Coronary artery (tissue), 2 donors: ENCODE results near the gene PLEKHF1.

ENCODE experiments used
- DNase-seq: peaks from one replicate; pipeline ENCODE4 v3.0.0-alpha.2; 2017; ENCODE audit warnings: low spot score
- H3K27ac ChIP-seq, 2 donors: fragments of 200-600 bp; sonication (generic); one replicate each; pipeline ENCODE4 v1.5.1; 2016 to 2019
- H3K4me3 ChIP-seq: fragments of 200-600 bp; sonication (generic); 2 replicates; pipeline ENCODE4 v1.5.1; 2016; ENCODE audit warnings: mild to moderate bottlenecking, moderate library complexity
- CTCF ChIP-seq: fragments of 200-600 bp; sonication (generic); IDR thresholded peaks from one replicate; pipeline ENCODE4 v1.5.1; 2019; ENCODE audit warnings: antibody characterized with exemption

Gene PLEKHF1

GRCh38 chr19:29665215-29665825 lies at the start of gene PLEKHF1:
Gene PLEKHF1 (plus strand): TSS chr19:29665461. CDS start chr19:29673840, 8,379 bp downstream.
- no peak for TF ChIP-seq CTCF
- H3K4me3 ChIP-seq = peak within 1 kb of the TSS; percentile 92
- DNase-seq = peak; percentile 89
- peak within 1 kb of the TSS; percentile 95 to 96 for H3K27ac ChIP-seq

GRCh38 chr19:29615891-29616425 lies 49.3 kb upstream of the PLEKHF1 start:
- H3K4me3 ChIP-seq = no peak overlapping the region
- no peak for TF ChIP-seq CTCF
- DNase-seq = no peak
- H3K27ac ChIP-seq = no peak overlapping the region

GRCh38 chr19:29616541-29616940 lies 48.7 kb upstream of the PLEKHF1 start:
- DNase-seq = no peak
- Histone ChIP-seq H3K27ac (no peak overlapping the region), H3K4me3 (no peak overlapping the region)
- TF ChIP-seq CTCF = no peak

- no peak for TF ChIP-seq CTCF
- Histone ChIP-seq H3K27ac (no peak overlapping the region), H3K4me3 (no peak overlapping the region)
- DNase-seq = no peak
These were observed 47.6 kb upstream of the PLEKHF1 start for GRCh38 chr19:29617366-29618266.

GRCh38 chr19:29618434-29618833 lies 46.8 kb upstream of the PLEKHF1 start:
- Histone ChIP-seq H3K27ac (no peak overlapping the region), H3K4me3 (no peak overlapping the region)
- TF ChIP-seq CTCF = no peak
- DNase-seq = no peak

GRCh38 chr19:29618871-29619270 lies 46.4 kb upstream of the PLEKHF1 start:
- no peak for DNase-seq
- Histone ChIP-seq H3K4me3 (no peak overlapping the region), H3K27ac (no peak overlapping the region)
- TF ChIP-seq CTCF = no peak
